ENCODE results near the gene TGM3. TPM values are rescaled to one million over a fixed set of nuclear protein-coding genes. Genes with fewer than 3 reads are reported as not detected.

Gene TGM3
- total RNA-seq, 6 donors from 2014 or later = 0.33 to 1.0 (median 0.46) TPM; not detected in 1

GRCh38 chr20:2303673-2304072 is 7.9 kb downstream of the TGM3 start:
- no peak for ATAC-seq (ENCODE audit: low FRiP score in 2 of 2)
- Histone ChIP-seq H3K4me1 (peaks cover 0 to 15% (median 8%) of the 10 kb centered on the region in 4 donors), H3K4me3 (no peak overlapping the region), H3K36me3 (no peaks in the 10 kb centered on the region), H3K27me3 (no peaks in the 10 kb centered on the region), H3K9me3 (no peaks in the 10 kb centered on the region), H3K27ac (no peak overlapping the region)
- no peak for DNase-seq
- 76 to 85% methylated on average over 6 of the region's 6 CpGs for WGBS, 2 donors
- no peak for TF ChIP-seq EP300 (IDR thresholded peaks at IDR 0.05)
- no peak for TF ChIP-seq CTCF (IDR thresholded peaks at IDR 0.05)
- no peak for TF ChIP-seq POLR2A (IDR thresholded peaks at IDR 0.05)
- no peak for TF ChIP-seq POLR2AphosphoS5 (IDR thresholded peaks at IDR 0.05)

DNA sequence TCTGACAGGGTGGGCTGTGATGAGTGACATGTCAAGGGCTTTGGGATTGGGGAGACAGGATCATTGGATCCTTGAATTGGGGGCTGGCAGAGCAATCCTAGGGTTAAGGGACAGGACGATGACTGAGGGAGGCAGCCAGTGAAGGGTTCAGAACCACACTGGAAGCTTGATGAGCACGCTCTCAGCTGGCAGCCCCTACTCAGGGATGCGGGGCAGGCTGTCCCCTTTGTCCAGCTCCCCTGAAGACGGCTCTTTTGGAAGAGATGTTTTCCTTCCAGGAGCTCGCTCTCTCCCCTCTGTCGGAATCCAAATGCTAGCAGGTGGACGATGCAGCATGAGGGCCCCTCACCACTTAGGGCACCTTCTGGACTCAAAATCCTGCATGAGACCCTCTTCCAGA is 8.4 kb downstream of the TGM3 start:
- Histone ChIP-seq H3K9me3 (no peaks in the 10 kb centered on the region), H3K27ac (no peak overlapping the region), H3K4me1 (peaks cover 0 to 11% (median 7%) of the 10 kb centered on the region in 4 donors), H3K4me3 (no peak overlapping the region), H3K36me3 (no peaks in the 10 kb centered on the region), H3K27me3 (no peaks in the 10 kb centered on the region)
- no peak for DNase-seq
- TF ChIP-seq POLR2A (IDR thresholded peaks at IDR 0.05) = no peak
- no peak for TF ChIP-seq EP300 (IDR thresholded peaks at IDR 0.05)
- TF ChIP-seq POLR2AphosphoS5 (IDR thresholded peaks at IDR 0.05) = no peak
- no peak for TF ChIP-seq CTCF (IDR thresholded peaks at IDR 0.05)
- 70 to 79% methylated on average over 7 of the region's 7 CpGs for WGBS, 2 donors
- ATAC-seq (ENCODE audit: low FRiP score in 2 of 2) = no peak

- no peaks in the 10 kb centered on the region for H3K27me3 ChIP-seq
- H3K4me1 ChIP-seq = peaks cover 0 to 4% (median 2%) of the 10 kb centered on the region in 4 donors
- no peak overlapping the region for H3K4me3 ChIP-seq
- no peaks in the 10 kb centered on the region for H3K9me3 ChIP-seq
- ATAC-seq (ENCODE audit: low FRiP score in 2 of 2) = no peak
- no peaks in the 10 kb centered on the region for H3K36me3 ChIP-seq
- H3K27ac ChIP-seq = no peak overlapping the region
- 18 to 23% methylated on average over 1 to 2 of the region's 2 CpGs for WGBS, 2 donors
- no peak for DNase-seq
- TF ChIP-seq CTCF (IDR thresholded peaks at IDR 0.05) = no peak
- no peak for TF ChIP-seq POLR2A (IDR thresholded peaks at IDR 0.05)
- TF ChIP-seq EP300 (IDR thresholded peaks at IDR 0.05) = no peak
- TF ChIP-seq POLR2AphosphoS5 (IDR thresholded peaks at IDR 0.05) = no peak
Observed at GRCh38 chr20:2305029-2305428, 9.2 kb downstream of the TGM3 start.

DNA sequence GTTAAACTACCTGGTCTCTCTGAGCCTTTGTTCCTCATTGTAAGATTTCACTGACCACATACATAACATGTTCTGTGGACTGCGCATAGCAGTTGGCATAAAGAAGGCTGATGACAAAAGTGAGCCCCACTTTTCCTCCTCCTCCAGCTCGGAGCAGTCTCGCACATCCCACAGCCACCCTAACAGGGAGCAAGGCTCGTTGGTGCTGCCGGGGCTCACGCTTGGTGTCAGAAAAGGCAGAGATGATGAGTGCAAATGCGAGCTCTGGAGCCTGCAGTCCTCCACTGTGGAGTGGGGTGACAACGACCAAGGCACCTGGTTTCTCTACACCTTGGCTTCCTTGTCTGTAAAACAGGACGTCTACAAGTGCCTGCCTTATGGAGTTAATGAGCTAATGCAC is 9.7 kb downstream of the TGM3 start:
- H3K27ac ChIP-seq = no peak overlapping the region
- ATAC-seq (ENCODE audit: low FRiP score in 2 of 2) (no peak), DNase-seq (no peak)
- H3K36me3 ChIP-seq = no peaks in the 10 kb centered on the region
- no peak overlapping the region for H3K4me3 ChIP-seq
- no peaks in the 10 kb centered on the region for H3K4me1 ChIP-seq
- no peaks in the 10 kb centered on the region for H3K9me3 ChIP-seq
- H3K27me3 ChIP-seq = no peaks in the 10 kb centered on the region
- TF ChIP-seq POLR2AphosphoS5 (IDR thresholded peaks at IDR 0.05) (no peak), EP300 (IDR thresholded peaks at IDR 0.05) (no peak)
- WGBS, 2 donors = 63 to 81% methylated on average over 9 of the region's 9 CpGs

GRCh38 chr20:2305946-2306345 is 10.1 kb downstream of the TGM3 start:
- Histone ChIP-seq H3K4me1 (no peaks in the 10 kb centered on the region), H3K9me3 (no peaks in the 10 kb centered on the region), H3K27ac (no peak overlapping the region), H3K4me3 (no peak overlapping the region), H3K27me3 (no peaks in the 10 kb centered on the region), H3K36me3 (no peaks in the 10 kb centered on the region)
- no peak for DNase-seq
- WGBS, 2 donors = 64 to 92% methylated on average over 1 to 2 of the region's 2 CpGs
- no peak for TF ChIP-seq EP300 (IDR thresholded peaks at IDR 0.05)
- TF ChIP-seq POLR2A (IDR thresholded peaks at IDR 0.05) = no peak
- TF ChIP-seq CTCF (IDR thresholded peaks at IDR 0.05) = no peak
- TF ChIP-seq POLR2AphosphoS5 (IDR thresholded peaks at IDR 0.05) = no peak
- no peak for ATAC-seq (ENCODE audit: low FRiP score in 2 of 2)
